Activated CD4-positive, alpha-beta T cell treated with anti-CD3 and anti-CD28 coated beads, Interleukin-2, amount 10 ng/mL, durations not matched to agents 24 days and 14 days (primary cell): ENCODE measurements around the gene TTC16. TPM values are rescaled to one million over a fixed set of nuclear protein-coding genes. Genes with fewer than 3 reads are reported as not detected.
A peak's percentile ranks its signal among the peaks of the same experiment; 100 is the strongest.

Experiments used
- DNase-seq: peaks from one replicate; pipeline ENCODE4 v3.0.0; 2022
- H3K27ac Mint-ChIP-seq: one replicate; pipeline ENCODE4 v1.8.0; 2022; ENCODE audit warnings: mild to moderate bottlenecking, mixed read lengths
- H3K27me3 Mint-ChIP-seq: one replicate; pipeline ENCODE4 v1.8.0; 2022; ENCODE audit warnings: mixed read lengths
- H3K36me3 Mint-ChIP-seq: one replicate; pipeline ENCODE4 v1.8.0; 2022; ENCODE audit warnings: low read depth, mild to moderate bottlenecking, mixed read lengths
- H3K4me1 Mint-ChIP-seq: one replicate; pipeline ENCODE4 v1.8.0; 2021; ENCODE audit warnings: mixed read lengths
- H3K4me3 Mint-ChIP-seq: one replicate; pipeline ENCODE4 v1.8.0; 2022; ENCODE audit warnings: mild to moderate bottlenecking, moderate library complexity, mixed read lengths
- H3K9me3 Mint-ChIP-seq: one replicate; pipeline ENCODE4 v1.8.0; 2021; ENCODE audit warnings: mixed read lengths
- intact Hi-C: fragments of 100-400 bp; cut with micrococcal nuclease; formaldehyde crosslinking; loops from one replicate; pipeline ENCODE4 v1.15.1; 2023
- total RNA-seq: library from RNA; stranded (reverse); gene quantifications from 2 replicates; pipeline ENCODE4 v1.2.3, GENCODE V29; 2022

TTC16 gene, protein sequence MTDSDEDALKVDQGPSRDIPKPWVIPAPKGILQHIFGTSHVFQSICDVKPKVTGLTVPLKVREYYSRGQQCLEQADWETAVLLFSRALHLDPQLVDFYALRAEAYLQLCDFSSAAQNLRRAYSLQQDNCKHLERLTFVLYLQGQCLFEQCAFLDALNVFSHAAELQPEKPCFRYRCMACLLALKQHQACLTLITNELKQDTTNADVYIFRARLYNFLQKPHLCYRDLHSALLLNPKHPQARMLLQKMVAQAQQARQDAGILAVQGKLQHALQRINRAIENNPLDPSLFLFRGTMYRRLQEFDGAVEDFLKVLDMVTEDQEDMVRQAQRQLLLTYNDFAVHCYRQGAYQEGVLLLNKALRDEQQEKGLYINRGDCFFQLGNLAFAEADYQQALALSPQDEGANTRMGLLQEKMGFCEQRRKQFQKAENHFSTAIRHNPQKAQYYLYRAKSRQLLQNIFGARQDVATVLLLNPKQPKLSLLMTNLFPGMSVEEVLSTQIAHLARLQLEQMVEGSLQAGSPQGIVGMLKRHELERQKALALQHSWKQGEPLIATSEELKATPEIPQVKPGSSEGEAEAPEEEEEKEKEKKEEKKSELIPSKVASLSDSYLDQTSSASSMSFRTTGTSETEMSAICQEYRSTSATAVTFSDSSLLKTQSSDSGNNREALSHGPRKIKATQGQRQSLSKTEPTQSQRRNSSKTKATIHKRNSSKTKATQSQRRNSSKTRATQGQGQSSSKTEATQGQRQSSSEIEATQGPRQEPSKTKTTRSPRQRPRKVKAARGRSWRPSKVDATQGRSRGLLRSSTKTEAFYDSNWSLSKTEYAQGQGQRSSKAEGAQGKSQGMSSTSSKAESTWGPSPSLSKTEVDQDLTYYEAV
- not detected in 2 replicates for total RNA-seq

DNA sequence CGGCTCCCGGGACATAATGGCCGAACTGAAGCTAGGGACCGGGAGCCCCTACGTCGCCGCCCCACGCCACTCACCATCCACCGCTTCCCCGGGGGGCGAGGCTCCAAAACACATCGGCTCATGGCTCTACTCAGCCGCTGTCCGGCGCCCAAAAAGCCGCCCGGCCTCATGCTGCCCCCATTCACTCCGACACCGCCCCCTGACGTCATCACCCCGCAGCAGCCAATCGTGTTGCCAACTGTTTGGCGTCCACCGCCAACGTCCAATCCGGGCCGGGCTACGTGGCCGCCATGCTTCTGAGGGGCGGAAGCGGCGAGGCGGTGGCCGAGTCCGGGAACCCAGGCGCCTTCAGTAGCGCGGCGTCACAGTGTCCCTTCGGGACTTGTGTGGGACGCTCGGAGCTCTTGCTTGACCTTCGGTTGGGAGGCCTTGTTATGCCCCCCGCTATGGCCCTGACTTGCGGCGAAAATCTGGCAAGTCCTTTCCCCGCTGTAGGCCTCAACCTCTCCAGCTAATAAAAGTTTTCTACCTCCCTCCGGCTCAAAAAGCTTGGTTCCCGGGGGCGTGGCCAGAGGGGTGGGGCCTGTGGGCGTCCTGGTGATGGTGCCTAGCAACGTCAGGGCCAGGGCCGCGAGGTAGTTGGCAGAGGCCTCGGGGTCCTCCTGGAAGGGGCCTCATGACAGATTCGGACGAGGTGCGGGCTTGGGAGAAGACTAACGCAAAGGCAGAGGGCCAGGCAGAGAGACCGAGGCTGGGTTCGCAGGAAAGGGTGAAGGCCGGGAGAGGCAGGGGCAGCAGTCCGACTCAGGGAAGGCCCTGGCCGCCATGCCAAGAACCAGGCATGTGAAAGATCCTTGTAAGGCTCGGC is at the start of gene TTC16, which contains the start of gene PTRH1:
Gene TTC16, plus strand, starts transcription at position 610 of the 868 bp plus-strand sequence. Its CDS starts 67 bp downstream, at position 677.
Gene PTRH1, minus strand, starts transcription at position 194 of the 868 bp plus-strand sequence. Its CDS starts 24 bp downstream, at position 170.
- H3K9me3 Mint-ChIP-seq = no peaks in the 10 kb centered on the region
- H3K4me3 Mint-ChIP-seq = peak within 1 kb of the TSS; percentile 100
- H3K36me3 Mint-ChIP-seq = peaks cover 2% of the 10 kb centered on the region
- intact Hi-C loops = loop anchor here (1.0 to 5.0 kb wide), 4 partner anchors 16 to 103 kb away; partner anchors contain the start of genes STXBP1 and TOR2A
- peak within 1 kb of the TSS; percentile 99 for H3K27ac Mint-ChIP-seq
- peaks cover 27% of the 10 kb centered on the region for H3K4me1 Mint-ChIP-seq
- DNase-seq = peak; percentile 100
- H3K27me3 Mint-ChIP-seq = peaks cover 2% of the 10 kb centered on the region

DNA sequence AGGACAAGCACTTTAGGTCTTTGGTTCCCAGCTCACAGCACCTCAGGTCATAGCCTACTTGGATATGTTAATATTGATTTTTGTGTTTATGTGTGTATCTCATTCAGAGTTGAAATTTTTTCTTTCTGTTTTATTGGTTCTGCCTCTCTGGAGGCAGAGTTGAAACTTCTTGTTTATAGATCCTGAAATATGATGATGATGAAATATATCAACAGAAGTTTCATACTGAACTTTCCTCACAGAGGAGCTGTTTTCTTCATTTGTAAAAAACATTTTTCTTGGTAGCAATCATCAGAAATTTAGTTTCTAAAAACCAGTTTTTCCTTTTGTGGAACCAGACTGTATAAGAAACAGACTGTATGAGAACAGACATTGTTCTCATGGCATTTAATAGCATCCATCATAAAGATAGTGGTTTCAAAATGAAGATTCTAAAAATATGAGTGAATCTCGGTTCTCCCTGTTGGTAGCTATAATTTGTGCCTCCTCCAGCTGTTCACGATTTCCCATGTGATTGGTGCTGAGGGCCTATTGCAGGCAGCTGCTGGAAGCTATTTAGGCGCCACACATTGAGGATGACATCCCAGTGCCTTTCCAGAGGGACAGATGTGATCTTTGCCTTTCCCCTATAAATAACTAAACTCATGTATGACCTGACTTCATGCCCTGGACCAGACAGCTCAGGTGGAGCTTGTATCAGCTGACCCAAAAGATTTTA is 48.6 kb upstream of the TTC16 start:
- Mint-ChIP-seq H3K27me3 (no peaks in the 10 kb centered on the region), H3K27ac (no peak overlapping the region), H3K9me3 (no peaks in the 10 kb centered on the region), H3K4me1 (no peaks in the 10 kb centered on the region), H3K4me3 (no peak overlapping the region), H3K36me3 (peaks cover 2% of the 10 kb centered on the region)
- no peak for DNase-seq
- intact Hi-C loops = no loop called here

DNA sequence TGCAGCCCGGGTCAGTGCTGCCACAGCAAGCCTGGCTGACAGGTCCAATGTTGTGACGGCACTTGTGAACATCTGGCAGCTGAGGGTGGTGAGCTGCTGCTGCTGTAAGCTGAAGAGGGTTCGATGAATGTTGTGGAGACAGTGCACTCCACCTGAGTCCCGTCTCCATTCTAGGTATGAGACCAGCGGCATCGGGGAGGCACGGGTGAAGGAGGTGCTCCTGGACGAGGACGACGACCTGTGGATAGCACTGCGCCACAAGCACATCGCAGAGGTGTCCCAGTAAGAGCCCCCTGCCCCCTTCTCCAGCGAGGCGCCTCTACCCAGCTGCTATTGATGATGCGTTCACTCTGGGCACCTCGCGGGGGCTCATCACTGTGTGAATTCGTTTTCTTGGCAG is 48.0 kb upstream of the TTC16 start:
- no peaks in the 10 kb centered on the region for H3K9me3 Mint-ChIP-seq
- no peaks in the 10 kb centered on the region for H3K27me3 Mint-ChIP-seq
- H3K27ac Mint-ChIP-seq = no peak overlapping the region

GRCh38 chr9:127673234-127673633 is 42.6 kb upstream of the TTC16 start:
- Mint-ChIP-seq H3K4me3 (no peak overlapping the region), H3K4me1 (no peaks in the 10 kb centered on the region), H3K9me3 (no peaks in the 10 kb centered on the region), H3K27me3 (no peaks in the 10 kb centered on the region), H3K27ac (no peak overlapping the region), H3K36me3 (no peaks in the 10 kb centered on the region)
- intact Hi-C loops = no loop called here
- no peak for DNase-seq

More for the DNA sequence above, 48.0 kb upstream of the TTC16 start:
- H3K4me3 Mint-ChIP-seq = no peak overlapping the region
- no peak for DNase-seq
- no peaks in the 10 kb centered on the region for H3K4me1 Mint-ChIP-seq
- peaks cover 2% of the 10 kb centered on the region for H3K36me3 Mint-ChIP-seq
- intact Hi-C loops = no loop called here

- Mint-ChIP-seq H3K27ac (no peak overlapping the region), H3K36me3 (peaks cover 2% of the 10 kb centered on the region), H3K9me3 (no peaks in the 10 kb centered on the region), H3K27me3 (no peaks in the 10 kb centered on the region), H3K4me3 (no peak overlapping the region), H3K4me1 (no peaks in the 10 kb centered on the region)
- intact Hi-C loops = no loop called here
- DNase-seq = no peak
These were observed 39.2 kb upstream of the TTC16 start for GRCh38 chr9:127676638-127677037.

DNA sequence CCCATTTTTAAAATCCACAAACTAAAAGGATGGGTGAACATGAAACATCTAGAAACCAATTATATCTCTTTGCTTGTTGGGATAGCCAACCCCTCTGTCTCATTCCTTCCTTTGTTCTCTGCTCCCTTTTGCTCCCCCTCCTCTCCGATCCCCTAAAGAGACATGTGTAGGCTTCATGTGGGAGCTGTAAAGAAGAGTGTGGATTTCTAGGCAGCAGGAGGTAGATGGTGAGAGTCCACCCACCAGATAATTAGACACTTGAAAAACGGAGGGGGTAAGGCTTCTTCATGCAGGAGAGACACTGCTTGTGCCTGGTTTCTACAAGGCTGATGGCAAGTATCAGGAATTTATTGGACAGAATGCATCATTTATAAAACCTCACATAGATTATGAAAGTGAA is 36.4 kb upstream of the TTC16 start:
- intact Hi-C loops = no loop called here
- DNase-seq = no peak
- H3K9me3 Mint-ChIP-seq = no peaks in the 10 kb centered on the region
- no peak overlapping the region for H3K27ac Mint-ChIP-seq
- peaks cover 2% of the 10 kb centered on the region for H3K36me3 Mint-ChIP-seq
- H3K4me1 Mint-ChIP-seq = no peaks in the 10 kb centered on the region
- H3K4me3 Mint-ChIP-seq = no peak overlapping the region
- H3K27me3 Mint-ChIP-seq = no peaks in the 10 kb centered on the region

- H3K9me3 Mint-ChIP-seq = no peaks in the 10 kb centered on the region
- H3K27me3 Mint-ChIP-seq = no peaks in the 10 kb centered on the region
- peaks cover 2% of the 10 kb centered on the region for H3K36me3 Mint-ChIP-seq
- H3K4me3 Mint-ChIP-seq = no peak overlapping the region
- H3K27ac Mint-ChIP-seq = no peak overlapping the region
- intact Hi-C loops = no loop called here
- DNase-seq = no peak
- no peaks in the 10 kb centered on the region for H3K4me1 Mint-ChIP-seq
These were observed 35.7 kb upstream of the TTC16 start for GRCh38 chr9:127680226-127680625.

GRCh38 chr9:127680846-127681245 is 35.0 kb upstream of the TTC16 start:
- no peaks in the 10 kb centered on the region for H3K9me3 Mint-ChIP-seq

GRCh38 chr9:127682351-127683136 is 33.3 kb upstream of the TTC16 start:
- H3K4me3 Mint-ChIP-seq = no peak overlapping the region

More at GRCh38 chr9:127680846-127681245, 35.0 kb upstream of the TTC16 start:
- Mint-ChIP-seq H3K4me3 (no peak overlapping the region), H3K27me3 (no peaks in the 10 kb centered on the region), H3K27ac (no peak overlapping the region), H3K4me1 (no peaks in the 10 kb centered on the region), H3K36me3 (peaks cover 2% of the 10 kb centered on the region)
- no peak for DNase-seq
- intact Hi-C loops = no loop called here

GRCh38 chr9:127683723-127684122 is 32.2 kb upstream of the TTC16 start:
- DNase-seq = no peak
- Mint-ChIP-seq H3K4me3 (no peak overlapping the region), H3K4me1 (no peaks in the 10 kb centered on the region), H3K27me3 (no peaks in the 10 kb centered on the region), H3K9me3 (no peaks in the 10 kb centered on the region), H3K27ac (no peak overlapping the region), H3K36me3 (peaks cover 2% of the 10 kb centered on the region)
- intact Hi-C loops = no loop called here

More at GRCh38 chr9:127682351-127683136, 33.3 kb upstream of the TTC16 start:
- no peaks in the 10 kb centered on the region for H3K9me3 Mint-ChIP-seq
- no peaks in the 10 kb centered on the region for H3K27me3 Mint-ChIP-seq
- H3K4me1 Mint-ChIP-seq = no peaks in the 10 kb centered on the region
- intact Hi-C loops = no loop called here
- peaks cover 2% of the 10 kb centered on the region for H3K36me3 Mint-ChIP-seq
- H3K27ac Mint-ChIP-seq = no peak overlapping the region
- DNase-seq = no peak

- Mint-ChIP-seq H3K4me3 (no peak overlapping the region), H3K4me1 (no peaks in the 10 kb centered on the region), H3K27ac (no peak overlapping the region), H3K27me3 (no peaks in the 10 kb centered on the region), H3K9me3 (no peaks in the 10 kb centered on the region), H3K36me3 (no peaks in the 10 kb centered on the region)
- DNase-seq = no peak
- intact Hi-C loops = no loop called here
These were observed 31.3 kb upstream of the TTC16 start for GRCh38 chr9:127684576-127684975.
